Naive B cell (primary cell): Measurements from ENCODE around the gene RIPK4. TPM values are rescaled to one million over a fixed set of nuclear protein-coding genes. Genes with fewer than 3 reads are reported as not detected.

Experiments used
- ATAC-seq, 2 donors: fragments of 150-1000 bp; cut with Tn5 transposase; 2 replicates each; pipeline ENCODE4 v1.10.0; 2021; ENCODE audit warnings: low read depth in 2 of 2, mild to moderate bottlenecking in 2 of 2, moderate library complexity in 2 of 2
- DNase-seq: peaks from one replicate; pipeline ENCODE4 v3.0.0; 2022
- H3K27ac Mint-ChIP-seq, 6 donors: one replicate each; pipeline ENCODE4 v1.8.0; 2020 to 2022; ENCODE audit warnings: mild to moderate bottlenecking in 6 of 6, mixed read lengths in 6 of 6, moderate library complexity in 5 of 6, inconsistent platforms in 2 of 6
- H3K27me3 Mint-ChIP-seq, 3 donors: one replicate each; pipeline ENCODE4 v1.8.0; 2021 to 2022; ENCODE audit warnings: mixed read lengths in 3 of 3, mild to moderate bottlenecking in 1 of 3
- H3K36me3 Mint-ChIP-seq, 2 donors: one replicate each; pipeline ENCODE4 v1.8.0; 2020 to 2022; ENCODE audit warnings: mixed read lengths in 2 of 2, inconsistent platforms in 1 of 2, mild to moderate bottlenecking in 1 of 2
- H3K4me1 Mint-ChIP-seq, 3 donors: one replicate each; pipeline ENCODE4 v1.8.0; 2020 to 2022; ENCODE audit warnings: mixed read lengths in 3 of 3, inconsistent platforms in 1 of 3, mild to moderate bottlenecking in 1 of 3, moderate library complexity in 1 of 3
- H3K4me3 Mint-ChIP-seq, 8 donors: one replicate each; pipeline ENCODE4 v1.8.0; 2020 to 2022; ENCODE audit warnings: mild to moderate bottlenecking in 8 of 8, mixed read lengths in 8 of 8, moderate library complexity in 8 of 8, inconsistent platforms in 2 of 8
- H3K9me3 Mint-ChIP-seq, 7 donors: one replicate each; pipeline ENCODE4 v1.8.0; 2020 to 2022; ENCODE audit warnings: mixed read lengths in 7 of 7, mild to moderate bottlenecking in 5 of 7, inconsistent platforms in 2 of 7, moderate library complexity in 1 of 7
- polyA plus RNA-seq, 6 donors: library from polyadenylated mRNA; unstranded; fragments of 300-500 nt; fragmentation: Illumina TruSeq; gene quantifications; one replicate each; pipeline ENCODE4 v1.2.3, GENCODE V29; 2021; ENCODE audit warnings: low read depth in 6 of 6

The RIPK4 gene
- polyA plus RNA-seq, 6 donors from 2014 or later = not detected

GRCh38 chr21:41763398-41763931 lies 3.4 kb downstream of the RIPK4 start:
- H3K9me3 Mint-ChIP-seq = peaks cover 0 to 8% (median 5%) of the 10 kb centered on the region in 7 donors
- peaks cover 32 to 42% (median 40%) of the 10 kb centered on the region in 3 donors for H3K4me1 Mint-ChIP-seq
- peak overlapping the region in 1 of 8 donors; percentile 9 for H3K4me3 Mint-ChIP-seq
- peaks cover 75 to 90% (median 81%) of the 10 kb centered on the region in 3 donors for H3K27me3 Mint-ChIP-seq
- ATAC-seq = no peak
- no peak overlapping the region for H3K27ac Mint-ChIP-seq
- peaks cover 8 to 9% of the 10 kb centered on the region in 2 donors for H3K36me3 Mint-ChIP-seq
- DNase-seq = no peak

- no peak for ATAC-seq
- H3K9me3 Mint-ChIP-seq = peaks cover 0 to 8% (median 4%) of the 10 kb centered on the region in 7 donors
- peak overlapping the region in 2 of 6 donors; percentile 14 to 38 for H3K27ac Mint-ChIP-seq
- peaks cover 26 to 35% (median 33%) of the 10 kb centered on the region in 3 donors for H3K4me1 Mint-ChIP-seq
- H3K27me3 Mint-ChIP-seq = peaks cover 74 to 89% (median 74%) of the 10 kb centered on the region in 3 donors
- no peak overlapping the region for H3K4me3 Mint-ChIP-seq
- H3K36me3 Mint-ChIP-seq = peaks cover 8% of the 10 kb centered on the region in 2 donors
- no peak for DNase-seq
Measured at GRCh38 chr21:41762753-41763152, 4.1 kb downstream of the RIPK4 start.

GRCh38 chr21:41761934-41762635 lies 4.8 kb downstream of the RIPK4 start:
- Mint-ChIP-seq H3K27ac (peak overlapping the region in 2 of 6 donors; percentile 37 to 38), H3K27me3 (peaks cover 68 to 83% (median 68%) of the 10 kb centered on the region in 3 donors), H3K36me3 (peaks cover under 1 to 3% of the 10 kb centered on the region in 2 donors), H3K9me3 (peaks cover 0 to 4% (median under 1%) of the 10 kb centered on the region in 7 donors), H3K4me3 (peak overlapping the region in 2 of 8 donors; percentile 52 to 70), H3K4me1 (peaks cover 20 to 28% (median 26%) of the 10 kb centered on the region in 3 donors)
- ATAC-seq (no peak), DNase-seq (no peak)

GRCh38 chr21:41761211-41761933 lies 5.5 kb downstream of the RIPK4 start:
- ATAC-seq (peak in 1 of 2 donors; percentile 20), DNase-seq (no peak)
- Mint-ChIP-seq H3K27ac (no peak overlapping the region), H3K36me3 (no peaks in the 10 kb centered on the region), H3K9me3 (peaks cover 0 to 4% (median 0%) of the 10 kb centered on the region in 7 donors), H3K27me3 (peaks cover 65 to 86% (median 66%) of the 10 kb centered on the region in 3 donors), H3K4me1 (peaks cover 18 to 25% (median 25%) of the 10 kb centered on the region in 3 donors), H3K4me3 (peak overlapping the region in 5 of 8 donors; percentile 28 to 52 (median 50))

GRCh38 chr21:41760411-41760810 lies 6.4 kb downstream of the RIPK4 start:
- ATAC-seq (no peak), DNase-seq (no peak)
- peaks cover 18 to 25% (median 22%) of the 10 kb centered on the region in 3 donors for H3K4me1 Mint-ChIP-seq
- H3K36me3 Mint-ChIP-seq = no peaks in the 10 kb centered on the region
- H3K27ac Mint-ChIP-seq = no peak overlapping the region
- peaks cover 60 to 84% (median 61%) of the 10 kb centered on the region in 3 donors for H3K27me3 Mint-ChIP-seq
- no peaks in the 10 kb centered on the region for H3K9me3 Mint-ChIP-seq
- H3K4me3 Mint-ChIP-seq = peak overlapping the region in 2 of 8 donors; percentile 10 to 11

GRCh38 chr21:41759926-41760325 lies 6.9 kb downstream of the RIPK4 start:
- no peak for DNase-seq
- Mint-ChIP-seq H3K36me3 (no peaks in the 10 kb centered on the region), H3K4me1 (peaks cover 18 to 25% (median 18%) of the 10 kb centered on the region in 3 donors), H3K27me3 (peaks cover 55 to 83% (median 56%) of the 10 kb centered on the region in 3 donors), H3K27ac (no peak overlapping the region), H3K4me3 (no peak overlapping the region), H3K9me3 (no peaks in the 10 kb centered on the region)
- ATAC-seq = no peak

GRCh38 chr21:41759214-41759840 lies 7.5 kb downstream of the RIPK4 start:
- Mint-ChIP-seq H3K27ac (no peak overlapping the region), H3K4me3 (no peak overlapping the region), H3K9me3 (no peaks in the 10 kb centered on the region), H3K36me3 (no peaks in the 10 kb centered on the region), H3K4me1 (peaks cover 18 to 25% (median 18%) of the 10 kb centered on the region in 3 donors), H3K27me3 (peaks cover 49 to 77% (median 51%) of the 10 kb centered on the region in 3 donors)
- no peak for ATAC-seq
- DNase-seq = no peak

GRCh38 chr21:41758550-41758949 lies 8.3 kb downstream of the RIPK4 start:
- Mint-ChIP-seq H3K36me3 (no peaks in the 10 kb centered on the region), H3K9me3 (no peaks in the 10 kb centered on the region), H3K4me1 (peaks cover 18 to 25% (median 18%) of the 10 kb centered on the region in 3 donors), H3K4me3 (no peak overlapping the region), H3K27me3 (peaks cover 44 to 71% (median 49%) of the 10 kb centered on the region in 3 donors), H3K27ac (no peak overlapping the region)
- no peak for ATAC-seq
- no peak for DNase-seq

GRCh38 chr21:41755934-41756773 lies 10.7 kb downstream of the RIPK4 start:
- Mint-ChIP-seq H3K4me3 (no peak overlapping the region), H3K9me3 (no peaks in the 10 kb centered on the region), H3K27me3 (peaks cover 20 to 62% (median 30%) of the 10 kb centered on the region in 3 donors), H3K27ac (no peak overlapping the region), H3K4me1 (peaks cover 5 to 11% (median 11%) of the 10 kb centered on the region in 3 donors), H3K36me3 (no peaks in the 10 kb centered on the region)
- ATAC-seq = no peak
- no peak for DNase-seq

- H3K36me3 Mint-ChIP-seq = no peaks in the 10 kb centered on the region
- ATAC-seq (no peak), DNase-seq (no peak)
- no peak overlapping the region for H3K4me3 Mint-ChIP-seq
- no peak overlapping the region for H3K27ac Mint-ChIP-seq
- peaks cover 13 to 59% (median 24%) of the 10 kb centered on the region in 3 donors for H3K27me3 Mint-ChIP-seq
- no peaks in the 10 kb centered on the region for H3K9me3 Mint-ChIP-seq
- H3K4me1 Mint-ChIP-seq = peaks cover 0 to 4% (median 3%) of the 10 kb centered on the region in 3 donors
Measured at GRCh38 chr21:41755258-41755933, 11.5 kb downstream of the RIPK4 start.

- Mint-ChIP-seq H3K27ac (no peak overlapping the region), H3K4me1 (no peaks in the 10 kb centered on the region), H3K27me3 (peaks cover 3 to 50% (median 15%) of the 10 kb centered on the region in 3 donors), H3K36me3 (no peaks in the 10 kb centered on the region), H3K4me3 (no peak overlapping the region), H3K9me3 (no peaks in the 10 kb centered on the region)
- ATAC-seq = no peak
- DNase-seq = no peak
Measured at GRCh38 chr21:41754479-41754891, 12.4 kb downstream of the RIPK4 start.
